ENCODE data around the gene AGXT2.

DNA sequence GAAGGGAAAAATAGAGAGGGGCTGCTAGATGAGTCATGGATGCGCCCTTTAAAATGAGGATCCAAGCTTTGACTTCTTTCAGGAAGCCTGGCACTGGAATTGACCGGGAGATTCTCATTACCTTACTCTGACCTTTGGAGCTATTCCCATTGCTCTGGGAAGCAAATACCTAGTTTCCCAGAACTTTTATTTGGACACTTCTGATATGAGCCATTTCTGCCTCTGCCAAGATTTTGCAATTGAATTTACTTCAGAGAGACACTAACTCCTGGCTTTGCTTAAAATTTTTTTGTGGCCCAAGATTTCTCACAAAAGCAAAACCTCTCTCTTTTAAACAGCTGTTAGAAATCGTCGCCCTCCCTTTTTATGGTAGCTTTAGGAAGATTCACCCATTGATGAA lies 15.7 kb upstream of the AGXT2 start:
- TF ChIP-seq, protein P1, sequence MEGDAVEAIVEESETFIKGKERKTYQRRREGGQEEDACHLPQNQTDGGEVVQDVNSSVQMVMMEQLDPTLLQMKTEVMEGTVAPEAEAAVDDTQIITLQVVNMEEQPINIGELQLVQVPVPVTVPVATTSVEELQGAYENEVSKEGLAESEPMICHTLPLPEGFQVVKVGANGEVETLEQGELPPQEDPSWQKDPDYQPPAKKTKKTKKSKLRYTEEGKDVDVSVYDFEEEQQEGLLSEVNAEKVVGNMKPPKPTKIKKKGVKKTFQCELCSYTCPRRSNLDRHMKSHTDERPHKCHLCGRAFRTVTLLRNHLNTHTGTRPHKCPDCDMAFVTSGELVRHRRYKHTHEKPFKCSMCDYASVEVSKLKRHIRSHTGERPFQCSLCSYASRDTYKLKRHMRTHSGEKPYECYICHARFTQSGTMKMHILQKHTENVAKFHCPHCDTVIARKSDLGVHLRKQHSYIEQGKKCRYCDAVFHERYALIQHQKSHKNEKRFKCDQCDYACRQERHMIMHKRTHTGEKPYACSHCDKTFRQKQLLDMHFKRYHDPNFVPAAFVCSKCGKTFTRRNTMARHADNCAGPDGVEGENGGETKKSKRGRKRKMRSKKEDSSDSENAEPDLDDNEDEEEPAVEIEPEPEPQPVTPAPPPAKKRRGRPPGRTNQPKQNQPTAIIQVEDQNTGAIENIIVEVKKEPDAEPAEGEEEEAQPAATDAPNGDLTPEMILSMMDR (conservative IDR thresholded peaks at IDR 0.05 in 1 of 2, IDR thresholded peaks at IDR 0.05 in 1 of 2; ENCODE audit: low read depth in 1 of 2, low read length in 2 of 2): no peak
- TF ChIP-seq EZH2 (IDR thresholded peaks at IDR 0.05; ENCODE audit: low read length, missing control alignments): no peak

All from fibroblast of lung (primary cell).